H7 (cell line): ENCODE results near the gene ILK. TPM values are rescaled to one million over a fixed set of nuclear protein-coding genes. Genes with fewer than 3 reads are reported as not detected.

Experiments used
- DNase-seq: peaks from one replicate; pipeline ENCODE4 v3.0.0; 2012
- H3K27me3 ChIP-seq: 2 replicates; pipeline ENCODE4 v1.6.0; 2011; ENCODE audit warnings: mild to moderate bottlenecking, low read length; ENCODE audit not compliant: control insufficient read depth, insufficient read depth
- H3K36me3 ChIP-seq: replicated peaks from 2 replicates; pipeline ENCODE4 v1.5.1; 2011; ENCODE audit warnings: low read length; ENCODE audit not compliant: control insufficient read depth, insufficient read depth
- H3K4me3 ChIP-seq: 2 replicates; pipeline ENCODE4 v1.5.1; 2011; ENCODE audit warnings: low read depth, mild to moderate bottlenecking, control low read depth, low read length, moderate library complexity; ENCODE audit not compliant: insufficient read depth
- total RNA-seq: library from RNA; depleted of rRNA; stranded (reverse); fragments of >200 nt; shearing (Covaris generic); gene quantifications from 2 replicates; pipeline ENCODE4 v1.2.3, GENCODE V29; 2014

Gene ILK
- total RNA-seq, 1 experiment from 2014 or later = 130 TPM

DNA sequence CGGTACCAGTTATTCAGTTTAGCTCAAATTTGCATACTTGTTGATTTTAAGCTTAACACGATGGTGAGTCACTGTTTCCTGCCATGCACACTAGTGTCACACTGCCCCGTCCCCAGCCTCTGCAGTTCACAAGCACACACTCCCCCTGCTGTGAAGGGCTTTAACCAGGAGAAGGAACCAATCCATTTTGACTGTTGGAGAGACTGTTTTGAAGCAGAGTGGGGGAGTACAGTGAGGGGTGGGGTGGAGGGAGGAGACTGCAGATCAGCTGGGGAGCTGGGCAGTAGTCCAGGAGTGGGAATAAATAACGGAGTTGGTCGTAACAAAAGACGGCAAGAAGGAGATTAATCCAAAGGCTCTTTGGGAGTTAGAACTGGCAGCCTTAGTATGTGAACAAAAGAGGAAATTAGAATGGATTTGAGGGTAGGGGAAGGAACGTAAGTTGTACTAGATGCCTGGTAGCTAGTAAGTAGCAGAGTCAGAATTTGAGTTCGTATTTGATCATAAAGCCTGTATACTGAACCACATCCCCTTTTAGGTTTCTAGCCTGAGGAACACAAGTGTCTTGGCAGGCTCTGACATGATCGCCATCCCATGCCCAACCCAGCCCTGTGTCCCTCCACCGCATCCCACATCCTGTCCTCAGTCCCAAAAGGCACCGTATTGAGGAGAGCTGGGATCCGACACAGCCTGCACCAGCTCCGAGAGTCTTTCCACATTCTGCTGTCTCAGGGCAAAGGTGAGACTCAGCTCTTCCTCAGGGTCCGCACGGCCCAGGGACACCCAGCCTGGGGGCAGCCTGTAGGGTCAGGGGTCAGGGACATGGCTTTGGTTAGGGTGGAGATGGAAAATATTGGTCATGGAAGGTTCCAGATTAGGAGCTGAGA lies 14.8 kb downstream of the ILK start:
- H3K4me3 ChIP-seq = peak overlapping the region; percentile 93
- peak; percentile 40 for DNase-seq
- H3K27me3 ChIP-seq = no peaks in the 10 kb centered on the region
- H3K36me3 ChIP-seq = peaks cover 4% of the 10 kb centered on the region

DNA sequence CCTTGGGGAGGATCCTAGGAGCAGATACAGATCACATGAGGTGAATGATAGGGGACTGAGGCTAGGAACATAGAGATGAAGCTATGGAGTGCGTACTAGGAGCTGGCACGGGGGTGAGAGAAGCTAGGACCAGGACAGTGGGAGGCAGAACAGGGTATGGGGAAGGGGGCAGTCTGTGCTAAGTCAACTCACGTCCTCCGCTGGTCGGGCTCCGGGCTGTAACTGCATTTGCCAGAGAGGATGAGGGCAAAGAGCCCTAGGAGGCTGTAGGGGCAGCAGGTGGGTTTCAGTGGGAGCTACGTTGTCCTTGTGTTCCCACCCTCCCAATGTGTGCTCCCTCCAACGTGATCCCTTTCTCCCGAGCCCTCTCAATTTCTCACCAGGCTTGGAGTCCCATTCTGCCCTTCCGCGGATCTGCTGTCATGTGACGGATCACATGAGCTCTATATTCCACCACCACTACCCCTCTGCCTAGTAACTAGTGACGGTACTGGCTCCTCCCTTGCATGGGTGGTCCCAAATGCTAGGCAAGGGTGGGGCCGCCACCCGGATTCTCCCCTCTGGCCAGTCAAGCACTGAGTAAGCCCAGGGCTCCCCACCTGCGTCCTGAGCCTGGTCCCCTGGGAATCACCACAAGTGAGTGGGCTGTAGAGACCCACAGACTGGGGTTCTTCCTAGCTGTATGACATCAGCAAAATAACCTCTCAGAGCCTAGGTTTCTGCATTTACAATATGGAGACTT lies 15.6 kb downstream of the ILK start, which contains the start of gene TPP1:
TSS of gene TPP1 (minus strand) at position 419 of the 742 bp plus-strand sequence. CDS start at position 397, 22 bp downstream.
- DNase-seq = peak; percentile 98
- H3K27me3 ChIP-seq = no peaks in the 10 kb centered on the region
- H3K4me3 ChIP-seq = peak within 1 kb of the TSS; percentile 93
- peaks cover 2% of the 10 kb centered on the region for H3K36me3 ChIP-seq

DNA sequence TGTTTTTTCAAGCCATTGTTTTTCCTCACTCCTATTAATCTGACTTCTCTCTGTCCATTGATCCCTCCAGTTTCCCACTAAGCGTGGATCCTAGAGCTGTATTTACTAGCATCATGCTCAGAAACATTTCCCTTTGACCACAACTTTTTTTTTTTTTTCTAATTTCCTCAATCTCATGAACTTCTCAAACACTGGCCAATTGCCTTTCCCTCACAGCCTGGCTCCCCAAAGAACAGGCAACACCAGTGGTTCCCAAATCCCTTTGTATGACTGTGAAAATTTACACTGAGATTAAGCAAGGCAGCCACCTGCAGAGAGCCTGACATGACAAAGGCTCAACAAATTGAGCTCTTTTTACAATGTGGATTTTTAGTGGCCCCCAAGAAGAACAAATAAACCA lies 17.1 kb downstream of the ILK start:
- peaks cover 7% of the 10 kb centered on the region for H3K36me3 ChIP-seq
- DNase-seq = no peak
- no peak overlapping the region for H3K4me3 ChIP-seq
- no peaks in the 10 kb centered on the region for H3K27me3 ChIP-seq

DNA sequence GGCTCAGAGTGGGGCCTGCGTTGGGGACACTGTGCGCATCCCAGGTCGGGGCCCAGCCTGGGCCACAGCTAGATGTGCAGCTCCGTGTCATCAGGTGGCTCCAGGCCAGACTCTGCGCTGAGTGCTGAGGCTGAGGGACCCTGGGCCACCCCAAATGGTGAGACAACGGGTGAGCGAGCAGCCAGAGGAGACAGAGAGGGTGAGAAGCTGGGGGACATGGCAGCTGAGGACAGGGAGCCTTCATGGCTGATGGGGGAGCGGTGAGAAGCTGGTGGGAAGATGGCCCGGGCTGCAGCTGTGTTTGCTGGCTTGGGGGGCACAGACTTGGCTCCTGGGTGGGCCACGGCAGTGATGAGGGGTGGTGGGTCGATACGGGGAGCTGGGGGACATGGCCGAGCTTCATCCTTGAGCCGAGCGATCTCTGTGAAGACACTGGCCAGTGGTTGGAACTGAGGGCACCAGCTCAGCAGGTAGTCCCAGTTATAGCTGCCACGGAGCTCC lies 18.2 kb downstream of the ILK start:
- H3K4me3 ChIP-seq = no peak overlapping the region
- peaks cover 5% of the 10 kb centered on the region for H3K36me3 ChIP-seq
- DNase-seq = no peak
- H3K27me3 ChIP-seq = no peaks in the 10 kb centered on the region

DNA sequence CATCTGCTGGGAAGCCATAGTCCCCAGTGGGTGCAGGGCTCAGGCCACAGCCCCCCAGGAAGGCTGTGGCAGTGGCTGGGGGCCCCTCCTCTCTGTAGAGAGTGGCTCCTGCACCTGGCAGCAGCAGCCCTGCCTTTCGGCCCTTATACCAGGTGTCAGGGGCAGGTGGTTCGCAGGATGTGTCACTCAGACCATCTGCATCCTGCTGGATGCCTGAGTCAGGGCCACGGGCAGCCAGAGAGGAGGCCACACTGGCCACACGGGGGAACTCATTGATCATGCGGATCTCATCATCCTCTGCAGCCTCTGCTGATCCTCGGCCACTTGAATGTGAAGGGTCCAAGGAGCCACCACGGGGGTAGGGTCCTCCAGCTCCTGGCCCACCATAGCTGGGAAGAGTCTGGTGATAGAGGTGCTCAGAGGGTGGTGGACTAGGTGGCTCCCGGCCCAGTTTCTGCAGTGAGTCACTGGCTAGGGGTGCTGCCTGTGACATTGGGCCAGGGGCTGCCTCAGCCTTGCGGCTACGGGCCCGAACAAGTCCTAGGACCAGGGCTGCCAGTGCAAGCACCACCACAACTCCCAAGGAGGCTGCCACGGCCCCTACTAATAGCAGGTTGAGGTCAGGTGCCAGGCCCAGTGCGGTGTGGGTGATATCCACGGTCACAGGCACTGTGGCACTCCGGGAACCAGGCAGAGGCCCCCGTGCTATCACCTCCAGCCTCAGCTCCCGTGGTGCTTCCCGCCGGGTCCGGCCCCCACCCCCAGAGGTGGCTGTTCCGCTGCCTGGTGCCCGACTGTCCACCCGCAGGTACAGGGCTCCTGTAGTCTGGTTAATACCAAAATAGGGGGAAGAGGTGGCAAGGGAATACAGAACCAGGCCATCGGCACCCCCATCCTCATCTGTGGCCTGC lies 18.9 kb downstream of the ILK start:
- peaks cover 5% of the 10 kb centered on the region for H3K36me3 ChIP-seq
- peak; percentile 60 for DNase-seq

DNA sequence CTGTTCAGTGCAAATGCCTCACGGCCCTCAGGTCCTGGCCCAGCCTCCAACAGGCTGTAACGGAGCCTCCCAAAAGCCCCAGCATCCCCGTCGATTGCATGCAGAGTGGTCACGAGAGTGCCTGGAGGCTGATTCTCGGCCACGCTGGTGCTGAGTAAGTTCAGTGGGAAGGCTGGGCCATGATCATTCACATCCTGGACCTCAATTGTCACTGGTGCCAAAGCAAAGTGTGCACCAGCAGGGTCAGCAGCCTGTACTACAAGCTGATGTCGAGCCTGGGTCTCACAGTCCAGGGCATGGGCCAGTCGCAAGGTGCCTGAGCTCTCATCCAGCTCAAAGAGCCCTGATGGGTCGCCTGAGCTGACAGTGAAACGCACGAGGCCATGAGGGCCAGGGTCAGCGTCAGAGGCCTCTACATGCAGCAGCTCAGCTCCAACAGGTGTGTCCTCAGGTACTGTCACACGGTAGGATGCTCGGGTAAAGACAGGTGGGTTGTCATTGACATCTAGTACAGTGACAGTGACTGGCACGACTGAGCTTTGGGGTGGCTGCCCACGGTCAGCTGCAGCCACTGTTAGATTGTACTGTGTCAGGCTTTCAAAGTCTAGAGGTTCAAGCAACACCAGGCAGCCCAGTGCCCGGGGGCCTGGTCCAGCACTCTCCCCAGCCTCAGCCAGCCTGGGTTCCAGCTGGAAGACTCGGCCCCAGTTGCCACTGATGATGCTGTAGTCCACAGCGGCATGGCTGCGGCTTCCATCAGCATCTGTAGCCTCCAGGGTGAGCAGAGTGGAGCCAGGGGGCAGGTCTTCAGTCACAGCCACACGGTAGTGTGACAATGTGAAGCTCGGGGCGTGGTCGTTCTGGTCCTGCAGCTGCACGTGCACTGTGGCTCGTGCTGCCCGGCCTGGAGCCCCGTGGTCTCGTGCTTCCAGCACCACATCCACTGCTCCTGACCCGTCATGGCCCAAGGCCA lies 20.1 kb downstream of the ILK start:
- peak; percentile 32 for DNase-seq
- H3K4me3 ChIP-seq = no peak overlapping the region
- H3K27me3 ChIP-seq = no peaks in the 10 kb centered on the region
- H3K36me3 ChIP-seq = peaks cover 5% of the 10 kb centered on the region

More for the DNA sequence above, 18.9 kb downstream of the ILK start:
- no peak overlapping the region for H3K4me3 ChIP-seq
- H3K27me3 ChIP-seq = no peaks in the 10 kb centered on the region

DNA sequence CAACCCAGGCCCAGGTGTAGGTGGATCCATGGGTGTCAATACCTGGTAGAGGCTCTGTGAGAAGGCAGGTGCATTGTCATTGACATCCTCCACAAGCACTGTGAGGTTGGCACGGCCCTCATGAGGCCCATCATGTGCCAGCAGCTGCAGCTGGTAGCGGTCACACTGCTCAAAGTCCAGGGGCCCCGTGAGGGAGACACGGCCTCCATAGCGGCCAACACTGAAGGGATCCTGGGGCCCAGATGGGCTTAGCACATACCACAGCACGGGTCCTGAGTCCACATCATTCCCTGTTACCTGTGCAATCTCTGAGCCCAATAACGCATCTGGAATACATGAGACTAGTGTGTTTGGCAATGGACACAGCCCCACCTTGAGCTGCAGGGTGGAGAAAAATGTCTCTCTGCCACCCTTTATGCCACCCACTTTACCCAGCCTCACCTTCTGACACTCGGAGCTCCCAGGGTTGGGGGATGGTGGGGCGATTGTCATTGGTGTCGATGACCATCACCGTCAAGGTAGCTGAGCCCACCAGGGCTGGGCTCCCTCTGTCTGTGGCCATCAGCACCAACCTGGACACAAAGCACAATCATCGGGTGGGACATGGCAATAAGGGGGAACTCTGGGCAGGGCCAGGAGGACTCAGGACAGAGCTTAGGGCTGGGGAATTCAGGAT lies 21.7 kb downstream of the ILK start:
- Histone ChIP-seq H3K36me3 (peaks cover 5% of the 10 kb centered on the region), H3K27me3 (peaks cover 13% of the 10 kb centered on the region), H3K4me3 (no peak overlapping the region)
- DNase-seq = no peak

DNA sequence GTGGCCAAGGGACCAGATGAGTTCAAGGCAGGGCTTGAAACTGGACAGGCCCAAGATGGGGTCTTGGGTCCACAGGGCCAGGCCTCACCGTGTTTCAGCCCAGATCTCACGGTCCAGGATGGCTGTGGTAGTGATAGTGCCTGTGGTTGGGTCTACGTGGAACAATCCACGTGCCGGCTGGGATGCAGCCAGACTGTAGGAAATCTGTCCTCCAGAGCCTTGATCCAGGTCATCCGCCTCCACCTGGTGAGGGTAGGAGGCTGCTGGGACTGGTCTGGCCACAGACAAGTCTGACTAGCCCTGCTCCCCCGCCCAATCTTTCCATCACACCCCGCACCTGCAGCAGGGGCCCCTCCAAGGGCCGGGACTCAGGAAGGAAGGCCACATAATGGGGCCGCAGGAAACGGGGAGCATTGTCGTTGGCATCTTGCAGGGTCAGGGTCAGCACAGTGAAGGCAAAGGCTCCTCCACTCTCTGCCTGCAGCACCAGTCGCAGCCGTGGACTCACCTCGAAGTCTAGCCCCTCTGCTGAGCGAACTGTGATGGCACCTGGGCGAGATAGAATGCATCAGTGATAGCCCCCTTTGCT lies 22.4 kb downstream of the ILK start:
- no peak for DNase-seq
- no peak overlapping the region for H3K4me3 ChIP-seq
- H3K27me3 ChIP-seq = peaks cover 20% of the 10 kb centered on the region
- peaks cover 5% of the 10 kb centered on the region for H3K36me3 ChIP-seq

DNA sequence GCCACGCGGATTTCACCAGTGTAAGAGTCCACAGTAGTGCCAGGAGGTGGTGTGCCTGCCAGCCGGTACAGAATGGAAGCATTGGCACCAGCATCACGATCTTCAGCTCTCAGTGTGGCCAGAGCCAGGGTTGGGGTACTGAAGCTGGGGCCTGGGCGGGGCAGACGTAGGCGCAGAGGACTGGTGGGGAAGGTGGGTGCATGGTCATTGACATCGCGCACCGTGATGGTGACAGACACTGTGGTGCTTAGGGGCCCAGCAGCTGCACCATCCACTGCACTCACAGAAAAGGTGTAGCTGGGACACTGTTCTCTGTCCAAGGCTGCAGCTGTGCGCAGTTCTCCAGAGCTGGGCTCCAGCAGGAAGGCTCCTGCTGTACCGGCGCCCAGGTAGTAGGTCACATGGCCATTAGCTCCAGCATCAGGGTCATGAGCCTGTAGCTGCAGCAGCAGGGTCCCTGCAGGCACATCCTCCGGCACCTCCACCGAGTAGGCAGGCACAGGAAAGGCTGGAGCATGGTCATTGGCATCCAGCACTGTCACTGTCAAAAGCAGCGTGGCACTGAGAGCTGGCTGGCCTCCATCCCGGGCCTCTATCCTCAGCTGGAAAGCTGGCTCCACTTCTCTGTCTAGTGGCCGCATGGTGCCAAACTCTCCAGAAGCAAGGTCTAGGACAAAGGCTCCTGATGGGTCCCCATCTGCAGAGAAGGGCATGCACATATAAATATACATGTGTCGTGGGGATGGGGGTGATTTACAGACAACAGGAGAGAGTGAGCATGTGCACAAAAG lies 23.6 kb downstream of the ILK start:
- Histone ChIP-seq H3K27me3 (peaks cover 29% of the 10 kb centered on the region), H3K36me3 (peaks cover 5% of the 10 kb centered on the region), H3K4me3 (no peak overlapping the region)

DNA sequence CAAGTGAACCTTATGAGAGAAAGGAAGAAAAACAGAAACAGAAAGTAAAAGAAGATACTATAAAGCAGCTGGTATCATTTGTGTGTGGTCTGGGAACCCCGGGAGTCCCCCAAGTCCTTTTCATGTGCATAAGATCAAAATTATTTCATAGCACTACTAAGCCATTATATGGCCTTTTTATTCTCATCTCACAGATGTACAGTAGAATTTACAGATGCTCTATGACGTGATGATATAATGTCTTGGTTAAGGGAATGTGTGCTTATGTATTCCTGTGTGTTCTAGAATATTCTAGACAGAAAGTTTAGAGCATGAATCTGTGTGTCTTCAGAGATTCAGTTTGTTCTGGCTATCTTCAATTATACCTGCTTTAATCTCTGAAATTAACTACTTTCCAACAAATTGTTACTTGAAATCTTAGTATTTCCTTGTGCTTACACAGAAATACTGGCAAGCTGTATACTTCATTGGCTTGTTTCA lies 24.2 kb downstream of the ILK start:
- Histone ChIP-seq H3K27me3 (peaks cover 29% of the 10 kb centered on the region), H3K36me3 (peaks cover 5% of the 10 kb centered on the region), H3K4me3 (no peak overlapping the region)
- no peak for DNase-seq

More for the DNA sequence above, 23.6 kb downstream of the ILK start:
- no peak for DNase-seq

DNA sequence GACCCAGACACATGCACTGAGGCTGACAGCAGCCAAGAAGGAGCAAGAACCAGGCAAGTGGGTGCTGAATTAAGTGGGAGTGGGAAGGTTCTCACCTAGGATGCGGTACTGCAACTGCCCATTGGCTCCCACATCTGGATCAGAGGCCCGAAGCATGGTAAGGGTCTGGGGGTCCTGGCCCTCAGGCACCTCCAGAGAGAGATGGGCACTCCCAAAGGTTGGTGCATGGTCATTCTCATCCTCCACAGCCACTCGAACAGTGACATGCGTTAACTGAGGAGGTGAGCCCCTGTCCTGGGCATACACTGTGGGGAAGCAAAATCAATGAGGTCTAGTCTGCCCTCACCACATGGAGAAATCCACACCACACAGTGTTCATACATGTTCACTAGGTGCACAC lies 25.0 kb downstream of the ILK start:
- H3K4me3 ChIP-seq = no peak overlapping the region
- no peak for DNase-seq
- peaks cover 5% of the 10 kb centered on the region for H3K36me3 ChIP-seq
- H3K27me3 ChIP-seq = peaks cover 29% of the 10 kb centered on the region

DNA sequence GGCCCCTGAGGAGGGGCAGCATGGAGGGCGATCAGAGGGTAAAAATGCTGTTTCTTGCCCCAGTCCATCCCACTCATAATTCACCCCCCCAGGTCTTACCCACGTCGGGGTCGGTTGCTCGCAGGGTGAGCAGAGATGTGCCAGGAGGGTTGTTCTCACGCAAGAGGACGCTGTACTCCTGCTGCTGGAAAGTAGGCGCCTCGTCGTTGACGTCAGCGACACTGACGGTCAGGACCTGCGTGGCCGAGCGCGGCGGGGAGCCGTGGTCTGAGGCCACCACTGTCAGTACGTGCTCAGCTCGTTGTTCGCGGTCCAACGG lies 26.0 kb downstream of the ILK start:
- Histone ChIP-seq H3K4me3 (peak overlapping the region; percentile 51), H3K27me3 (peaks cover 29% of the 10 kb centered on the region), H3K36me3 (peaks cover 5% of the 10 kb centered on the region)
- no peak for DNase-seq
